ENCODE measurements around the gene FAM174B.

The FAM174B gene

DNA sequence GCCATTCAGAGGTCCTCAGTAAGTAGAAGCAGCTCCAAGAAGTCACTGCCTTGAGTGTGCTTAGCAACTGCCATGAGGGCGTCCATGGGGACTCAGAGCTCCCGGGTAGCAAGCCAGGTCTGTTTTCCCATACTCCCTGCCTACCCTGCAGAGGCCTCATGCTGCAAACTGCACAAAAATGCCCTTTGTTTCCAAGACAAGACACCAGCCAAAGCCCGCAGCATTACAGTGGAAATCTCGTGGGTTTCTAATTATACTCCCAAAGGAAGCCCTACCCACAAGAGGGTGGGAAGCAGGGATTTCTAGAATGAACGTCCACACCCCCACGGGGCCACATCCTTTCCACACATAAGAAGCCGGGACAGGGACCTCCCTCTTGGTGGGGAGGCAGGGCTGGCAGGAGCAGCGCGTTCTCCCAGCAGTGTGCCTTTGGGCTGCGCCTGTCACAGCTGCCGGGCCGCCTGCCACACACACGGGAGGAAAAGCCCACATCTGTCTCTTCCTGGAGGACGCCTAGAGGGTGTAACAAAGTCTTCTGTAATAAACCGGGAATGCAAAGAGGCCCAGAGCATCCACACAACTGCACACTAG lies 31.1 kb downstream of the FAM174B start:
- H3K4me3 ChIP-seq (ENCODE audit: control insufficient read depth, low read depth, low read length), result no peak overlapping the region
- no peak for DNase-seq (ENCODE audit: low read depth)
- TF ChIP-seq, protein P1, sequence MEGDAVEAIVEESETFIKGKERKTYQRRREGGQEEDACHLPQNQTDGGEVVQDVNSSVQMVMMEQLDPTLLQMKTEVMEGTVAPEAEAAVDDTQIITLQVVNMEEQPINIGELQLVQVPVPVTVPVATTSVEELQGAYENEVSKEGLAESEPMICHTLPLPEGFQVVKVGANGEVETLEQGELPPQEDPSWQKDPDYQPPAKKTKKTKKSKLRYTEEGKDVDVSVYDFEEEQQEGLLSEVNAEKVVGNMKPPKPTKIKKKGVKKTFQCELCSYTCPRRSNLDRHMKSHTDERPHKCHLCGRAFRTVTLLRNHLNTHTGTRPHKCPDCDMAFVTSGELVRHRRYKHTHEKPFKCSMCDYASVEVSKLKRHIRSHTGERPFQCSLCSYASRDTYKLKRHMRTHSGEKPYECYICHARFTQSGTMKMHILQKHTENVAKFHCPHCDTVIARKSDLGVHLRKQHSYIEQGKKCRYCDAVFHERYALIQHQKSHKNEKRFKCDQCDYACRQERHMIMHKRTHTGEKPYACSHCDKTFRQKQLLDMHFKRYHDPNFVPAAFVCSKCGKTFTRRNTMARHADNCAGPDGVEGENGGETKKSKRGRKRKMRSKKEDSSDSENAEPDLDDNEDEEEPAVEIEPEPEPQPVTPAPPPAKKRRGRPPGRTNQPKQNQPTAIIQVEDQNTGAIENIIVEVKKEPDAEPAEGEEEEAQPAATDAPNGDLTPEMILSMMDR (conservative IDR thresholded peaks at IDR 0.05; ENCODE audit: control insufficient read depth, insufficient read depth, low read depth, low read length), result no peak

DNA sequence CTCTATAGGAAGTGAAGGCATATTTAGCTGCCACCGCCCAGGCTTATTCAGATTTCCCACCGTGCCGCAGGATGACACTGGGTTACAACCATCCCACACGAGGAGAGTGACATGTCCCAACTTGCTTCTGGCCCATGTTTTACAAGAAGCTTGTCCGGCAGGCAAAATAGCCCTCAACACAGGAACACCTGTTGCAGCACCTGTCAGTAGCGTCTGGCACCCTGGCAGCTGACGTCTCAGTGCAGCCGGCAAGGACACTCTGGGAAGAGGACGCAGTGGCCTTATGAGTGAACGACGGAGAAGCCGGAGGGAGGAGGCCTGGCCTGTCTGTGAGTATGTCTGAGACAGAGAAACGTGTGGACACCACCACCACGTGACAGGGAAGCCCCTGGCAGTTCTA lies 32.1 kb downstream of the FAM174B start:
- DNase-seq (ENCODE audit: low read depth), result no peak
- TF ChIP-seq, protein P1 (conservative IDR thresholded peaks at IDR 0.05; ENCODE audit: control insufficient read depth, insufficient read depth, low read depth, low read length), result no peak
- no peak overlapping the region for H3K4me3 ChIP-seq (ENCODE audit: control insufficient read depth, low read depth, low read length)

DNA sequence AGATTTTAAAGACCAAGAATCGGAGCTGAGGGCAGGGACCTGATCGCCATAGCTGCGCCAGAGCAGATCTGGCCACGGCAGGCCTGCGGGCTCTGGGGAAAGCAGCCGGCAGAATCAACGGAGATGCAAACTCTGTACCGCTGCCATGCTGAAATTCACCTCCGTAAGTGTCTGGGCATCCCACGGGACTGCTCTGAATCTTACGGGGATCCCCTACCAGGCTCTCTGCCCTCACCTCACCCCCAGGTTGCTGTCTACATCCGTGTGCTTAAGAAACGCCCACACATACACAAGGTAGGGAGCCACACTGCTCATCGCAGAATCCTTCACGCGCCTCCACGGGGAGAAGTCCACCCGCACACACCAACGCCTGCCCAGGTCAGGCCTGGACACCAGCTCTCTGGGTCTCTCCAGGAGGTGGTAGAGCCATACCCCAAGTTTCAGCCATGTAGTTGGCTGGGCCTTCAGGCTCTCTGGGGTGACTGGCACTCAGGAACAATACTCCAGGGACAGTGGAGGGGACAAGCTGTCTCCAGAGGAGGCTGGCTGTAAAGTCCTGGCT lies 33.5 kb downstream of the FAM174B start:
- TF ChIP-seq, protein P1 (conservative IDR thresholded peaks at IDR 0.05; ENCODE audit: control insufficient read depth, insufficient read depth, low read depth, low read length), result no peak
- no peak for DNase-seq (ENCODE audit: low read depth)
- H3K4me3 ChIP-seq (ENCODE audit: control insufficient read depth, low read depth, low read length), result no peak overlapping the region

DNA sequence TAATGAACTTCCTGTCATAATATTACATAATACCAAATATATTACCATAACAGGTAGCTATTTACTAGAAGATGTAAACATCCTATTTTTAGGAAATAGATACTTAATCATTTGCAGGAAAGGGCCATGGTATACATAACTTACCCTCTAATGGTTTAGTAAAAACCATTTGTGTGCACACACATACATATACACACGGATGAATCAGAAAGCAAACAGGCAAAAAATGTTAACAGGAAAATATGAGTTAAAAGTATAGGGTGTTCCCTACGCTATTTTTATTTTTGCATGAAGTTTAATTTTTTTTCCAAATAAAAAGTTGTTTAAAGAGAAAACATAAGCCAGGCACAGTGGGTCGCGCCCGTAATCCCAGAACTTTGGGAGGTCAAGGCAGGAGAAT lies 34.6 kb downstream of the FAM174B start:
- TF ChIP-seq, protein P1 (conservative IDR thresholded peaks at IDR 0.05; ENCODE audit: control insufficient read depth, insufficient read depth, low read depth, low read length), result no peak
- no peak overlapping the region for H3K4me3 ChIP-seq (ENCODE audit: control insufficient read depth, low read depth, low read length)
- DNase-seq (ENCODE audit: low read depth), result no peak

DNA sequence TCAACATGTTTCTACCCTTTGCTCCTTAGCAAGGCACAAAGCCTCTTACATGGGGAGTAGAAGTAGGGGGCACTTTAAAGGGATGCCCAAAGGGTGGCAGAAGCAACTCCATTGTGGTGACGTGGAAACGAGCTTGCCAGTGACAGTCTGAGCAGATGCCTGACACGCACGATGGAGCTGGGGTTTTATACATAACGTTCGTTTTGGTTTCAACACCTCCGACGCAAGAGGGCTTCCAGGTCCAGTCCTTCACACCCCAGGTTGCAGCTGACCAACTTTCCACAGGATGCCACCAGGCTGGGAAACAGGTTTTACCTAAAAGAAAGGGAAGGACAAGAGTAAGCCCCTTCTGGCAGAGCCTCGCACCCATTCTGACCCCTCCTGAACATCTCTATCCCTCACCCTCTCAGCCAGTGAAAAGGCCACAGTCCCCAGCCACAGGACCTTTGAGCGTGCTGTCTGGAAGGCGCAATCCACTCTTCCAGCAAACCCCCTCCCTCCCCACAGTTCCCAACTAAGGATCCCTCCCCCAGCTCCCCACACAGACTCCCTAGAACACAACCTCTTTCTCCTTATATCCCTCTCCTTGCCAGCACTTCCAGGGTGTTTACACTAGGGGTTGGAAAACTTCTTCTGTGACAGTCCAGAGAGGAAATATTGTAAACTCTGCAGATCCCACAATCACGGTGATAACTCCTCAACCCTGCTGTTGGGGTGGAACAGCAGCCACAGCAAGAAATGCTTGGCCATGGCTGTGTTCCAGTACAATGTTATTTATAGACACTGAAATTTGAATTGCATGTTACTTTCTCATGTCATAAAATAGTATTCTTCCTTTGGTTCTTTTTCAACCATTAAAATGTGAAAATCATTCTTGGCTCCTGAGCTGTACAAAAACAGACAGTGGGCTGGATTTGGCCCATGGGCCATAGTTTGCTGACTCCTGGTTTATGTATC lies 36.2 kb downstream of the FAM174B start:
- no peak overlapping the region for H3K4me3 ChIP-seq (ENCODE audit: control insufficient read depth, low read depth, low read length)
- TF ChIP-seq, protein P1 (conservative IDR thresholded peaks at IDR 0.05; ENCODE audit: control insufficient read depth, insufficient read depth, low read depth, low read length), result no peak
- DNase-seq (ENCODE audit: low read depth), result peak; percentile 48

DNA sequence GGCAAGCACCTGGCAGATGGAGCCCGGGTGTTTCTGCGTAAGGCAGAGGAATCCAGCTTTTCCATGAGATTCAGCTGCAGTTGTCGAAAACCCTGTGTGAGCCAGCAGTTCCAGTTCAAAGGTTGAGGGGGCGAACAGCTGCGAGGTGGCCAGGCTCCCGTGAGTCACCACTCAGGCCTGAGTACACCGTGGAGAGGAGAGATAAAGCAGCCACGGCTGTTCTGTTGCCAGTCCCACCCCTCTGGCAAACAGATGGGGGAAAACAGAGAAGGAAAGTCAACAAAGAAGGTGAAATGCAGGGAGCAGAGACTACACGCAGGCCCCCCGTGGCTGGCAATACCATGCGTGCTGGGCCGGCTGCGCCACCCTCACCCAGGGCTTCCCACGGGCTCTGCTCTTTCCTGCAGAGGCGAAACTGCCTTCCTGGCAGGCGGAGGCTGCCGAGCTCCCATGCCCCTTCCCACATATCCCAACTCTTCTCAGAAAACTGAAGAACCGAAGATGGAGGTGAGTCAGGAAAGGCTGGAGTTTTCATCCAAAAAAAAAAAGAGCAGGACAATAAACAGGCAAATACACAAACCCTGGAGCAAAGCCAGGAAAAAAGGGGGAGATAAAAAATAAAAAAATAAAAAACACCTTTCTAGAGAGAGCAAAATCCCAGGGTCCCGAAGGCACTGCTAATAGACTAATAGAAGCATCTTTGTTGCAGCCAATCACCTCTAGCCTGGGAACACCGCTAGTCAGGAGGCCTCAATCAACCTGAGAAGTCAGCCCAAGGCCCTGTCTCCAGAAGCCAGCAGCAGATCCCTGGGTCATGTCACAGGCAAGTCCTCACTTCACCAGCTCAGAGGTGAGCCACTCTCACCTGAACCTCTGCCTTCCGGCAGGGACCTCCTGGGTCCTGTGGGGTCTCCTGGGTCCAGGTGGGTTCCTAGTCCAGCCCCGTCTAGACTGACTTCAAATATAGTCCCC lies 37.7 kb downstream of the FAM174B start:
- TF ChIP-seq, protein P1 (conservative IDR thresholded peaks at IDR 0.05; ENCODE audit: control insufficient read depth, insufficient read depth, low read depth, low read length), result no peak
- peak; percentile 90 for DNase-seq (ENCODE audit: low read depth)

More for the DNA sequence above, 37.7 kb downstream of the FAM174B start:
- H3K4me3 ChIP-seq (ENCODE audit: control insufficient read depth, low read depth, low read length), result no peak overlapping the region
